ENCODE results near the gene GPR183.

GPR183 gene

DNA sequence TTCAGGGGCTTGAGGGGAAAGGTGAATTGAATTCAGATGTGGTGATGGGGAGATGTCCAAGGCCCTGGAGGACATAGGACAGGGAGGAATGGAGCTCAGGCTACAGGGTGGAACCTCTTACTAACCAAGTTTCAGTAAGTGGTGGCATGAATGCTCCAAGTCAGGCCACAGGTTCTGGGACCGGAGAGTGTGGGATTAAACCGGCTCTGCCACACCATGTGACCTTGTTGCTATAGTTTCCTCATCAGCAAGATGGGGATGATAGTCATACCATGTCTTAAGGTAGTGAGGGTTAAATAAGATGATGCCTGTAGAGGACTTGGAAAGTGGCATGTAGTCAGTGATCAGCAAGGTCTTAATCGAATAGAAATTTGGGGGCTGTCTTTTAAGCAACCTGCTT is 16.3 kb downstream of the GPR183 start:
- no peak for DNase-seq

DNA sequence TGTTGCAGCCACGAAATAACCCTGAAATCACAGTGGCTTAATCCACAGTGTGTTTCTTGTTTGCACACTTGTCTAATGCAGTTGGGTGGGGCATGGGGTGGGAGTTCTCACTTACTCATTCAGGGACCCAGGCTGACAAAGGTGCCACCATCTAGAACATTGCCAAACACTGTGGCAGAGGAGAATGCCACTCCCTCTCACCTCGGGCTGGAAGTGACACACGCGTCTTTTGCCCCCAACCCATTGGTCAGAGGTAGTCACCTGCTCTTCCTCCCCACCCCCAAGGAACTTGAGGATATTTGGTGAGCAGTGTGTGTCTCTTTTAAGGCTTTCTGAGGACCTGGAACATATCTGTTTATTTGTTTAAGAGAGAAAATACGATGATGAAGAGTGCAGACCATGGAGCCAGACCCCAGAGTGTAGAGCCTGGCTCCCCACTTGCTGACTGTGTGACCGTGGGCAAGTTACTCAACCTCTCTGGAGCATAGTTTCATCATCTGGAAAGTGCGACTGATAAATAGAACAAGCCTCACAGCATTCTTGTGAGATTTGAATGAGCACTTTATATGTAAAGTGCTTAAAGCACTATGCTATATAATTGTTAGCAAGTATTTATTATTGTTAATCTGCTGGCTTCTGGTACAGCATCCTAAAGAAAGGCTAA is 17.4 kb downstream of the GPR183 start:
- DNase-seq: no peak

DNA sequence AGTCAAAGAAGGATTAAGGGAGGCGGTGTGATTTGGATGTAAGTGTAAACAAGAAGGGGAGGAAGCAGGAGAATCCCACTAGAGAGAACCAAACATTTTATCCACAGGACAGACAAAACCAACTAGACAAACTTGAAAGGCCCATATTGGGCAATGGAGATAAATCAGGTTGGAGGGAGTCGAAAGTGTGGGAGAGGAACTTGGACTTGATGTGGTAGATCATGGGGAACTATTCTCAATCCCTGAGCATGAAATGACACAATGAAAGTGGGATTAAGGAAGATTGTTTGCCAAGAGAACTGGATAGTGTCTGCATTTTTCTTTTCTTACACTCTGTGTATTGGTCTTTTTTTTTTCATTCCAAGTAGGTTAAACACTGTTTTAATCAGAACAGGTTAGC is 17.9 kb downstream of the GPR183 start:
- no peak for DNase-seq

DNA sequence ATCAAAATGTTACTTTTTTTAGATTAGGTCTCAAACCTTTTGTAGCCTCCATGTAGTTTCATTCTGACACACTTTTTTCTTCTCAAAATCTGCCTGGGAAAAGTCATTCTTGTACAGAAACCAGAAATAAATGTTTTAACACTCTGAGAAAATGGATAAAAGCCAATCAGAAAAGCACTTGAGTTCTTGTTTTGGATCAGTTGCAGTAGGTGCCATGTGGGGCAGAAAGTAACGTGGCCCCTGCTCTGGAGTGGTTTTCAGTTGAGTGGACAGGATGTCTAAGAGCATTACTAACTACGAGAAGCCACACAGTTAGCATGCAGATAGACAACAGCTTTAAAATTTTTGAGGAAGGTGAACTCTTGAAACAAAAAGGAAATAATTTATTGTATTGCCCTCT is 19.1 kb downstream of the GPR183 start:
- no peak for DNase-seq

DNA sequence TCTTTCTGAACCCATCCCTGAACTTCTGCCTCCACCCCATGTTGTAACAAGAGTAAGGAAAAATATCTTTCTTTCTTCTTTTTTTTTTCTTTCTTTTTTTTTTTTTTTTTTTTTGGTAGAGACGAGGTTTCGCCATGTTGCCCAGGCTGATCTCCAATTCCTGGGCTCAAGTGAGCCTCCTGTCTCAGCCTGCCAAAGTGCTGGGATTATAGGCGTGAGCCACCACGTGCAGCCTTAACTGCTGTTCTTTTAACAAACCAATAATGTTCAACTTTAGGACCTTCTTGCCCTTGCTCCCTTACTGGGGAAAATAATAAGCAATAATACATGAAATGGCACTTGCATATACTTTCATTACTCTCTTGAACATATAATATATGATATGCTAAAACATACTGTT is 19.6 kb downstream of the GPR183 start:
- DNase-seq: no peak

DNA sequence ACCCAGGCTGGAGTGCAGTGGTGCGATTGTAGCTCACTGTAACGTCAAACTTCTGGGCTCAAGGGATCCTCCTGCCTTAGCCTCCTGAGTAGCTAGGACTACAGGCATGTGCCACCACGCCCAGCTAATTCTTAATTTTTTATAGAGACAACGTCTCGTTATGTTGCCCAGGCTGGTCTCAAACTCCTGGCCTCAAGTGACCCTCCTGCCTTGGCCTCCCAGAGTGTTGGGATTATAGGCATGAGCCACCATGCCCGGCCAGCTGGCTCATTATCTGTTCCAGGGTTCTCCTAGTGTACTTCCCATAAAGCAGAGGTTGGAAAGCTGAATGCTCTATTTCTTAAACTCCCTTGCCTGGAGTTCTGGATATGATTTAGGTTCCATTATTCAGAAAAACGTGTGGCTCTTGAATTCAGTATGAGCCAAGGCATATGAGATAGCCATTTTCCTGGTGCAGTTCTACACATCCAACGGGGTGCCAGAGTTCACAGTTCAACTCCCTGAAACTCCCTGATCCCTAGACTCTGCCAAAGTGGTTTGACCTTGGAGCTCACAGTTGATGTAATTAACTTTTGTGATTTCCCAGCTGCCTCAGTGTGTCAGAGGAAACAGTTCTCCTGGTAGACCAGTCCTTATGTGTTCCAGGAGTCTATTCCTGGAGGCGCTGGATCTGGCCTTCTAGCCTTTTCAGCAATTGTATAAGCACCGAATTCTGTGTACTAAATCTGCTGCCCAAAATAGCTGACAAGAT is 21.6 kb downstream of the GPR183 start:
- no peak for DNase-seq

DNA sequence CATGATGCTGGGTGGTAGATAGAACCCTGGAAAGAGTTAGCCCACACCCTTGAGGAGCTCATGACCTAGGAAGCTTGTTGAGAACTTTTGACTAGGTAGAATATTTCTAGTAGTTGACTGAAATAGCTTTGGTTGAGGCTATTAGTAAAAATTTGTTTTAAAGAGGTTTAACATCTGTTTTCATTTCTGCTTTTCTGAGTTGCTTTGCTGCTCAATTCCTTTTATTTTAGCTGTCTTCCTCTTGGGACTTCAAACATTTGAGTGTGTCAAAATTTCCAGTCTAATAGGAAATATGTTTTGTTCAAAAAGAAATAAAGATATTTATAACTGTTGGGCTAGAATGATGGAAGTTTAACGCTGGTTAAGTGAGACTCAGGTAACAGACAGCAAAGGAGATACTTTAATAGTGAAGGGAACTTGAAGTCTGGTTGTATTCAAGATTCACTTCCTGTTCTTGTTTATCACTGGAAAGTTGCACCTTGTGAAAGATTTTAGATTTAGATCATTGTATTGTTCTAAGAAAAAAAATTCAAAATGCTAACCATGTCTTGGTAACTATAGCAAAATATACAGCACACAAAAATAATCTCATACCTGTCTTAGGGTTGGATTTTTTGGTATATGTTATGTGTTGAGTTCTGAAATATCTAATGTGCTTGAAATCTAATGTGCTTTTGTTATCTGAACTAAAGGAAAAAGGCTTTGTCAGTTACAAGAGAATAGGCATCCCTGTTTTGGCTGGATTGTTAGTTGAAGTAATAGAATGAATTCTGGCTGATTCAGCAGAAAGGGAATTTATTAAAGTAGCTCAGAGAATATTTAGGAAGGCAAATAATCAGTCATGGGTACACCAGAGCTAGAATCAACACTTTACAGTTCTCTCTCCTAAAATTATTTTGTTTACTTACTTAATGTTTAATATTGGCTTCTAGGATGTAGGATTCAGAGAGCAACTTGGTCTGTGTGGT is 24.7 kb downstream of the GPR183 start:
- DNase-seq: no peak

DNA sequence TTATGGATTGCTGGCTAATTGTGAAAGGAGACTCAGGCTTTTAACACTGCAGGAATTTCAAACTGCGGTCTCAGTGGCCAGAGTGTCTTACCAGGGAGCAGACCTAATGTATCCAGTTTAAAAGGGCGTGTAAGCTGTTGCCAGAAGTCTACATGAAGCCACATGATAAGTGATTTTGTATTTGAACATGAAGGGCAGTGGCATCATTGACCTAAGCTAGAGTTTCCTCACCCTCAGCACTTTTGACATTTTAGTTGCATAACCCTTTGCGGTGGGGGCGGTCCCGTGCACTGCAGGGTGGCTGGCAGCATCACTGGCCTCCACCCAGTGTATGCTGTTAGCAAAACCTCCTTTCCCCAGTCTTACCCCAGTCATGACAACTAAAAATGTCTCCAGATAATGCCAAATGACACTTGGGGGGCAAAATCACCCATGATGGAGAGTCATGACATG is 25.4 kb downstream of the GPR183 start:
- DNase-seq: no peak

DNA sequence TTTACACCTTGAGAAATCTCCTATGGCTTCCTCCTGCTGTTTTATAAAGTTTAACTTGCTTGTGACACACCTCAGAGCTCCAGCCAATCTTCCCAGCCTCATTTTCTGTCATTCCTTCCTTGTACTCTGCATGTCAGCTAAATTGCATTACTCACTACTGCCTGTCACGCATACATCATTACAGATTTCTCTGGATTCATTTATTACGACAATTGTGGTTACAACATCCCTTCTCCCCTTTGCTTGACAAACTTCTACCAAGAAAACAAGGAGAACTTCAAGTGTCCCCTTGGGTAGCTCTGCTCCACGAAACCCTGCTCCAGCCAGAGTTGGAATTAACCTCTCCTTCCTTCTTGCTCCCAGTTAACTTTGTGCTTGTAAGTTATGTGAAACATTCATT is 27.0 kb downstream of the GPR183 start:
- no peak for DNase-seq

DNA sequence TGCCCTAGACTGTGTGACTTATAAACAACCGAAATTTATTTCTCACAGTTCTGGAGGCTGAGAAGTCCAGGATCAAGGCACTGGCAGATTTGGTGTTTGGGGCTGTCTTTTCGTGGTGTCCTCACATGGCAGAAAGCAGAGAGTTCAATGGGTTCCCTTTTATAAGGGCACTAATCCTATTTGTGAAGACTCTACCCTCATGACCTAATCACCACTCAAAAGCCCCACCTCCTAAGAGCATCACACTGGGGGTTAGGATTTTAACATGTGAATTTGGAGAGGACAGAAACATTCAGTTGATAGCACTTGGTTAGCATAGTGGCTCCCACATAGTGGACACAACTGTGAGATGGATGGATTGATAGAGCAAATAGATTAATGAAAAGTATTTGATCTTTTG is 27.6 kb downstream of the GPR183 start:
- DNase-seq: no peak

DNA sequence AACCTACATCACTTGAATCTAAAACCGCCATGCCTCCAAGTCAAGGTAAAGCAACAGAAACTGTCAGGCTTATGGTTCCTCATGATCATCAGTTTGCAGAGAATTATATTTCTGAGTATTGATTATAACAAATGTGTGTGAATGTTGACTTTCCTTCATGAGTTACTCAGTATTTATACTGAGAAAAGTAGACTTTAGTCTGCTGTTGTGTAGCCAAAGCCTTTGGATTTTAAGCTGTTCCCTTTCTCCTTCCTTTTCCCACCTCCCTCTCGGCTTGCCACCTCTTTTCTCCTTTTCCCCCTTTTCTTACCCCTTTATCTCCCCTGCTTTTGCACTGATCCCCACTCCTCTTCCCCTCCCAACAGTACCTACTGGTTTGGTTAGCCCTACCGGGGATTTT is 28.4 kb downstream of the GPR183 start:
- DNase-seq: no peak

DNA sequence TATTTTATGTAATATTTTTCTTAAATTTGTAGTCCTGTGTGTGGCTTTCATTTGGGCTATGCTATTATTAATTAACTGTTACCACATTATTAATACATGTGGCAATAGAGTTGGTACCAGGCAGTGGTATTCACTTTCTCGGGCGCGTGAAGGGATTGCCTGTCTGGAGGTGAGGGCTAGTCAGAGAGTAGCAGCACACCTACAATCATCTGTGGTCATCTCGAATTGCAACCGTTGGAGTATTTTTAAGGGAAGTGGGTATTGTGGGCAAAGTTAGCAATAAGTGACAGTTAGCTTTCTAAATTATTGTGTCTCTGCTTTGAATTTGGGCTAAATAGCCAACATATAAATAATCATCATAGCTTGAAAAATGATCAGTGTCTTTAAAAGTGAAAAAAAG is 29.0 kb downstream of the GPR183 start:
- DNase-seq: no peak

DNA sequence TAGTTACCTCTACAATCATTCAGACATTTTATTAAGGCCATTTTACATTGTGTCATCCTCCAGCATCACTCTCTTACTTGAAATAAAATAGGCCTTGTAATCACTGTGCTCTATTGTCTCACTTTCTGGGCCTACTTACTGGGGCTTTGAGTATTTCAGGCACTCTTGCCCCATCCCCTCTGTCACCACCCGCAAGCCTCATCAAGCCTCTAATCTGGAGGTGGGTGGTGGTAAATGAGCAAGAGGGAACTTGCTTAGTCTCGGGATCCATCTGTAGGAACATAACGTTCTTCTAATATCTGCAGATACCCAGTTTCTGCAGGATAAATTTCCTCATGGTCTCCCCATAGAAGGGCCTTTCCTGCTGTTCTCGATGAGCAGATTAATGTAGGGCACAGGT is 29.6 kb downstream of the GPR183 start:
- DNase-seq: no peak

DNA sequence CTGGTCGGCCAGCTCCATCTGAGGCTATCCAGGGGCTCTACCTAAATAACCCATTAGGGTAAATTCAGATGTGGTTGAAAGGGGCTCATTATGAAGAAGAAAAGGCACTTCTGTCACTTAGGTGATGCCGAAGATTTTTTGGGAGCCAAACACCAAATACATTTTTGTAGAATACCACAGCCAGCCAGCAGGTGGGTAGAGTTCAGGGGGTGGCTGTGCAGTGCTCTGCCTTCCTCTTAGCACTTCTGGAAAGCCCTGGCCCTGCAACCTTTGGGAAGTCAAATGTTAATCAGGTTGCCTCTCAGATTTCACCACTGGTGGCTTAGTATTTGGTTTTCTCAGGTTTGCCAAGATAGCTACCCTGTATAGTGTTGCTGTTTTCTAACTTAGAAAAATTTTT is 30.5 kb downstream of the GPR183 start:
- DNase-seq: no peak

DNA sequence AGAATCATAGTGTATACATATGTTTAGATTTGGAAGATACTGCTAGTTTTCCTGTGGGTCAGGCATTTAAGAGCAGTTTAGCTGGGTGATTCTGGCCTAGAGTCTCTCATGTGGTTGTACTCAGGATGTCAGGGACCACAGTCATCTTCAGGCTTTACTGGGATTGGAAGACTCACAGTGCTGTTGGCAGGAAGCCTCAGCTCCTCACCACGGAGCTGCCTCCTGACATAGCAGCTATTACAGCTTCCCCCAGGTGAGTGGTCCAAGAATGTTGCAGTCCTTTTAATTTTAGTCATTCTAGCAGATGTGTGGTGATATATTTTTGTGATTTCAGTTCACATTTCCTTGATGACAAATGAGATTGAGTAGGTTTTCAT is 32.1 kb downstream of the GPR183 start:
- DNase-seq: no peak

DNA sequence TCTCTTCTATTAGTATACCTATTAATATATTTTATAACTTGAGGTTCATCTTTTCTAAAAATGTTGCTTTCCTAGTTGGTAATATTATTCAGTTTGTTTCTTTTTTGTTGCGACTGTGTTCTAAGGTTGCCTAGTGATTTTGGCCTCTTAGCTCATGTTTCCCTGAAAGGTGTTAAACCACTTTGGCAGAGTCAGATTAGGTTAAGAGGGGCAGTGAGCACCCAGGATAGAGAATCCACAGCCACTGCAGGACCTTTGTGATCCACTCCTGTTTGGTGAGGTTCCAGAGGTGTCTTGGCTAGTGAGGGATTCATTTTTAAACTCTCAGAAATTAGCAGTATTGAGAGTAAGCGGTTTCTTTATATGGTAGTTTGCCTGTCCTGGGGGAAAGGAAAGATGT is 34.1 kb downstream of the GPR183 start:
- DNase-seq: no peak

DNA sequence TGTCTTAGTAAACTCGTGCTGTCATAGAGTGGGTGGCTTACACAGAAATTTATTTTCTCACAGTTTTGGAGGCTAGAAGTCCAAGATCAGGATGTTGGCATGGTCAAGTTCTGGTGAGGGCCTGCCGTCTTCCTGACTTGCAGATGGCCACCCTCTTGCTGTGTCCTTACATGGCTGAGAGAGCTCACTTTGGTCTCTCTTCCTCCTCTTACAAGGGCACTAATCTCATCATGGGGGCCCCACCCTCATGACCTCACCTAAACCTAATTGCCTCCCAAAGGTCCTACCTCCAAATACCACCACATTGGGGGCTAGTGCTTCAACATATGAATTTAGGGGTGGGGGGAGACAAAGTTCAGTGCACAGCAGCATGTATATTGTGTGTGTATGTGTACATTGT is 34.7 kb downstream of the GPR183 start:
- DNase-seq: no peak

DNA sequence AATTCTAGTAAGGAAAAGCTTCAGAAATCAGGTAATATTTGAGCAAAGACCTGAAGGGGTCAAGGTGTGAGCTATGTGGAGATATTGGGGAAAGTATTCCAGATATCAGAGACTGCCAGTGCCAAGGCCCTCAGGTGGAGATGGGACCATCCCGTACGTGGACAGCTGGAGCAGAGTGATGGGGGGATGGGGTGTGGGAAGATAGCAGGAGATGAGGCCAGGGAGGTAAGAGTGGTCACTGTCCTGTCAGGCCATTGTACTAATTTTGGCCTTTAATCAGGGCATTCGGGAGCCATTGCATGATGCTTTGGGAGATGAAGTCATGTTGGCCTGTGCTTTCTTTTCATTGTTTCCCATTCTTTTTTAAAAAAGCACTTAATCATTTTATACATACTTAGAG is 36.0 kb downstream of the GPR183 start:
- DNase-seq: no peak

DNA sequence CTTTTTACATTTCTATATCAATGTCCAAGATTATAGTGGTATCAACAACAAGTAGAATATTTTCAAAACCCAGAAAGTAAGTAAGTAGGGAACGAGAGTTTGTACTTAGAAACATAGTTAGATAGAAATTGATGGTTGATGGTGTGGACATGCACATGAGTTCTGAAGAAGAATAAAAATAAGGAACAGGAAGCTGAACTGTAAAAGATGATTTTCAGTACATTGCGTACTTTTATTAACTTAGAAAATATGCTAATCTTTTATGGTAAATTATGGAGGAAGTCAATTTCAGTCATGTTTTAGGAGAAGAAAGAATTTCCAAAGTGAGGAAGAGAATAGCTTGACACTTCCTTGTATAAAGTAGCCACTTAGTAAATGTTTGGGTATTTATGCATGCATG is 36.7 kb downstream of the GPR183 start:
- no peak for DNase-seq

DNA sequence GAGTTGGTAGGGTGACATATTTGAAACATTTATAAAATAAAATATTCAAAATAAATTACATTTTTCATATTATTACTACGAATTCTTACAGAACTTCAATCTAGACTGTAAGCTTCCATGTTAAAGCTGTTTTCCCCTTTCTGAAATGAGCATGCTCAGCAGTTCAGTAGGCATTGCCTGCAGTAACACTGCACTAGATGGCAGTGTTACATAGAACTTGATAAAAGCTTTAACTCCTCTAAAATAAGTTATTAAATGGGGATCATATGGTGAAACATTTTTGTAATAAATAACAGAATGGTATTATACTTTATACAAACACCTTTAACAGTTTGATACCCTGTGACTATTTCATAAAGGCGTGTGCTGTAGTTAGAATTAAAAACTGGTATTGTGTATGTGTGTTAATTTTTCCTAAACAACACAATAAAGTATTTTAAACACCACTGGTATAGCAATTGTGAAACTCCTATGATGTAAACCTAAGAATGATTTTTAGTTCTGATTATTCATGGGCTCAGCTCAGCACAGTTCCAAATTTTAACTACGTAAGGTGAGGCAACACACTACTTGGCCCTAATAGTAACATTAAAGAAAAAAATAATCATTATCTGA is 37.5 kb downstream of the GPR183 start:
- DNase-seq: no peak

DNA sequence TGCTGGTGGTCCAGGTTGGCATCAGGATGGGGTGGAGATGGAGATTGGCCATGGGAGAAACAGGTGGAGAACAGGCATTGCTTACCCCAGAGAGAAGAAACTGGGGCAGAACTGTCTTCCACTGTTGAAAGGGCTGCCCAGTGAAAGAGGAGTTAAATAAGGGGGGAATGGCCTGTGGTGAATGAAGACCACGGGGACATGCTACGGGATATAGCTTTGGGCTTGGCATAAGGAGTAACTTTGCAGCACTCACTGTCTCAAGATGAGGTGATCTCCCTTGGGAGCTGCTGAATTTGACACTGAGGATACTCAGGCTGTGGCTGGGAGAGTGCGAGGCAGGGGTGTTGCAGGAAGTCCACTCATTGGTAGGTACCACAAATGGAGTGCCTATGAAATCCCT is 38.4 kb downstream of the GPR183 start:
- DNase-seq: no peak

DNA sequence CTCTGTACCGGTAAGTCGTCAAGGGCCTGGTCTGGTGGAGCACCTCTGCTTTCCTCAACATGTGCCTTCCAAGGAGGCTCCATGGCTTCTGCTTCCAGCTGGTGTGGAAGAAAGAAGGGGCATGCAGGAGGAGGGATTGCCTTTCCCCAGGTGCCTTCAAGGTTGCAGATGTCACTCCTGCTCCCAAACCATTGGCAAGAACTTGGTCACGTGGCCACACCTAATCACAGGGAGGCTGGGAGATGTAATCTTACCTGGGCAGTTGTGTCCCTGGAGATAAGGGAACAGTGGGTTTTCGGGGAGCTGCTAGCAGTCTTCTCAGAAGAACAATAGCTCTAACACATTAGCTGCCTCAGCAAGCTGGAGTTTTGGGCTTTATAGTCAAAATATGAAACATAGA is 39.3 kb downstream of the GPR183 start:
- DNase-seq: no peak

DNA sequence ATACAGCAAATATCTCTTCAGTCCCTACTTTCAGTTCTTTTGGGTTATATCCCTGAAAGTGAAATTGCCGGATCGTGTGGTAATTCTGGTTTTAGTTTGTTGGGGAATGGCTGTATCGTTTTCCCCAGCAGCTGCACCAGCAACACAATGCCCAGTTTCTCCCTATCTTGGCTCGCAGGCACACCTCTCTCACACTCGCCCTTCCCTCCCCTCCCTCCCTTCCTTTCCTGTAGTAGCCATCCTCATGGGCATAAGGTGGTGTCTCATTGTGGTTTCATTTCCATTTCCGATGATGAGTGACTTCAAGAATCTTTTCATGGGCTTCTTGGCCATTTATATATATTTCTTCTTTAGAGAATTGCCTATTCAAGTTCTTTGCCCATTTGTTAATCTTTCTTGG is 40.4 kb downstream of the GPR183 start:
- DNase-seq: no peak

Data from NCI-H2081 treated with DMSO at 0.1 percent for 48 hours (cell line).